Spleen (tissue), 11 donors: Measurements from ENCODE around the gene TNFSF9. TPM values are rescaled to one million over a fixed set of nuclear protein-coding genes. Genes with fewer than 3 reads are reported as not detected.

Source experiments
- DNase-seq: peaks from one replicate; pipeline ENCODE4 v3.0.0-alpha.2; 2020
- H3K27ac ChIP-seq, 8 donors: fragments of 200-600 bp; sonication (generic) in 7 of 8; 1 replicate in 4 of 8; 2 replicates in 4 of 8; pipeline versions ENCODE4 v1.5.0 to v1.8.0; 2016 to 2021; ENCODE audit warnings: inconsistent platforms in 4 of 8, mild to moderate bottlenecking in 4 of 8, moderate library complexity in 1 of 8
- H3K27me3 ChIP-seq, 7 donors: fragments of 200-600 bp; sonication (generic) in 6 of 7; replicated peaks in 1 of 7; 1 replicate in 4 of 7; 2 replicates in 3 of 7; pipeline versions ENCODE4 v1.5.0 to v1.8.0; 2016 to 2021; ENCODE audit warnings: inconsistent platforms in 3 of 7, mild to moderate bottlenecking in 1 of 7
- H3K36me3 ChIP-seq, 6 donors: fragments of 200-600 bp; sonication (generic) in 5 of 6; 1 replicate in 4 of 6; 2 replicates in 2 of 6; pipeline versions ENCODE4 v1.5.0 to v1.8.0; 2016 to 2021; ENCODE audit warnings: inconsistent platforms in 2 of 6
- H3K4me1 ChIP-seq, 6 donors: fragments of 200-600 bp; sonication (generic) in 5 of 6; 1 replicate in 3 of 6; 2 replicates in 3 of 6; pipeline versions ENCODE4 v1.5.0 to v1.8.0; 2016 to 2021; ENCODE audit warnings: inconsistent platforms in 3 of 6
- H3K4me3 ChIP-seq, 8 donors: fragments of 200-600 bp; sonication (generic) in 7 of 8; 1 replicate in 4 of 8; 2 replicates in 4 of 8; pipeline versions ENCODE4 v1.5.0 to v1.8.0; 2016 to 2021; ENCODE audit warnings: inconsistent platforms in 4 of 8, mild to moderate bottlenecking in 4 of 8, moderate library complexity in 2 of 8
- H3K9me3 ChIP-seq, 8 donors: fragments of 200-600 bp; sonication (generic) in 7 of 8; 1 replicate in 4 of 8; 2 replicates in 4 of 8; pipeline versions ENCODE4 v1.5.0 to v1.8.0; 2016 to 2021; ENCODE audit warnings: inconsistent platforms in 4 of 8
- CTCF ChIP-seq, 11 experiments: fragments of 200-600 bp in 7 of 11; fragments of 450-650 bp in 4 of 11; sonication (generic) in 4 of 11; IDR thresholded peaks in 8 of 11; conservative IDR thresholded peaks in 3 of 11; 1 replicate in 7 of 11; 2 replicates in 4 of 11; pipeline versions ENCODE4 v1.4.0 to v1.8.0; 2016 to 2021; ENCODE audit warnings: antibody characterized with exemption in 11 of 11, inconsistent platforms in 4 of 11, mild to moderate bottlenecking in 1 of 11
- POLR2A ChIP-seq, 3 donors: fragments of 450-650 bp; IDR thresholded peaks; one replicate each; pipeline ENCODE4 v1.5.1; 2017; ENCODE audit warnings: antibody characterized with exemption in 3 of 3, mild to moderate bottlenecking in 1 of 3
- POLR2AphosphoS5 ChIP-seq, 3 donors: sonication (generic); formaldehyde crosslinking; IDR thresholded peaks; one replicate each; pipeline ENCODE4 v1.5.1; 2017; ENCODE audit warnings: antibody characterized with exemption in 3 of 3
- WGBS, 5 donors: extraction: QIAGEN DNeasy Blood & Tissue Kit in 3 of 5; methylation state at CpG; one replicate each; pipeline versions ENCODE4 v1.1.5 to v1.1.7; 2013 to 2018; 5-methylcytosine and 5-hydroxymethylcytosine counted together
- intact Hi-C: fragments of 100-400 bp; cut with DNase I; formaldehyde crosslinking; loops from one replicate; pipeline ENCODE4 v1.15.0; 2023; ENCODE audit warnings: low total_unique reads
- polyA plus RNA-seq, 3 donors: library from polyadenylated mRNA; stranded (reverse); fragments of 200-250 nt; gene quantifications; one replicate each; pipeline ENCODE4 v1.2.1, GENCODE V29; 2013
- total RNA-seq, 7 donors: library from RNA; depleted of rRNA in 3 of 7; stranded (reverse); fragments of >200 nt in 3 of 7; fragmentation: NEBNext Ultra II Directional in 4 of 7; extraction: Animal tissue kit (Norgen Biotek cat#: 25700) in 4 of 7; gene quantifications; one replicate each; pipeline versions ENCODE4 v1.1.0 to v1.2.1, GENCODE V29; 2016 to 2021
- donor health status: healthy with polysubstance abuse.
- donor health status: DM: no; HTN: no; CAD: no; lungs with moderate emphysema.
- donor health status: DM: no; HTN: no; CAD: no.
- donor health status: Bipolar disorder and iron deficiency.
- donor health status: healthy.
- donor health status: DM: no; HTN: no; CAD: no.
- donor health status: DM: yes; HTN: yes; CAD: no.

Gene TNFSF9
- total and polyA plus RNA-seq, 10 donors = 0.72 to 4.1 (median 2.9) TPM

- Histone ChIP-seq H3K27me3 (peaks cover 0 to 38% (median 14%) of the 10 kb centered on the region in 7 donors), H3K4me1 (peaks cover 5 to 52% (median 29%) of the 10 kb centered on the region in 6 donors), H3K9me3 (no peaks in the 10 kb centered on the region), H3K36me3 (peaks cover 0 to 17% (median 3%) of the 10 kb centered on the region in 6 donors), H3K4me3 (no peak overlapping the region), H3K27ac (peak overlapping the region in 1 of 8 donors; percentile 30)
- TF ChIP-seq POLR2A (IDR thresholded peaks at IDR 0.05) = no peak
- intact Hi-C loops = no loop called here
- DNase-seq = no peak
- WGBS, 5 donors = 56 to 69% (median 64%) methylated on average over 7 of the region's 7 CpGs
Measured at GRCh38 chr19:6498294-6499036, 32.4 kb upstream of the TNFSF9 start.

GRCh38 chr19:6499052-6499790, 31.6 kb upstream of the TNFSF9 start:
- WGBS, 5 donors = 75 to 92% (median 78%) methylated on average over 17 of the region's 17 CpGs
- Histone ChIP-seq H3K4me3 (no peak overlapping the region), H3K4me1 (peaks cover 5 to 58% (median 34%) of the 10 kb centered on the region in 6 donors), H3K27ac (no peak overlapping the region), H3K9me3 (no peaks in the 10 kb centered on the region), H3K27me3 (peaks cover 0 to 46% (median 14%) of the 10 kb centered on the region in 7 donors), H3K36me3 (peaks cover 0 to 17% (median 3%) of the 10 kb centered on the region in 6 donors)
- TF ChIP-seq POLR2AphosphoS5 (IDR thresholded peaks at IDR 0.05) = no peak
- no peak for TF ChIP-seq CTCF (IDR thresholded peaks at IDR 0.05 in 8 of 11, conservative IDR thresholded peaks at IDR 0.05 in 3 of 11)
- TF ChIP-seq POLR2A (IDR thresholded peaks at IDR 0.05) = no peak
- intact Hi-C loops = no loop called here
- no peak for DNase-seq

- Histone ChIP-seq H3K4me3 (peak overlapping the region; percentile 47 to 78 (median 59)), H3K27me3 (peaks cover 0 to 46% (median 14%) of the 10 kb centered on the region in 7 donors), H3K9me3 (no peaks in the 10 kb centered on the region), H3K4me1 (peaks cover 8 to 69% (median 42%) of the 10 kb centered on the region in 6 donors), H3K36me3 (peaks cover 0 to under 1% (median 0%) of the 10 kb centered on the region in 6 donors), H3K27ac (peak overlapping the region in 2 of 8 donors; percentile 75 to 79)
- no peak for DNase-seq
- 59 to 70% (median 66%) methylated on average over 17 to 24 of the region's 24 CpGs for WGBS, 5 donors
- intact Hi-C loops = no loop called here
- TF ChIP-seq POLR2AphosphoS5 (IDR thresholded peaks at IDR 0.05) = no peak
- TF ChIP-seq CTCF (IDR thresholded peaks at IDR 0.05 in 8 of 11, conservative IDR thresholded peaks at IDR 0.05 in 3 of 11) = no peak
- TF ChIP-seq POLR2A (IDR thresholded peaks at IDR 0.05) = no peak
Measured at GRCh38 chr19:6500837-6501739, 29.7 kb upstream of the TNFSF9 start.
